NCI-H1092 (cell line): ENCODE measurements around the gene ACBD5.
A peak's percentile ranks its signal among the peaks of the same experiment; 100 is the strongest.
"Not testable (repeated sequence)": the region's sequence is repeated elsewhere in the genome, so short reads cannot be mapped to it uniquely, and the experiment has no call there.

ENCODE experiments used
- DNase-seq: peaks from one replicate; lab custom pipeline; 2025; lab: John Stamatoyannopoulos, UW

Gene ACBD5

GRCh38 chr10:27240212-27241009 lies at the start of gene ACBD5:
Gene ACBD5, minus strand, starts transcription at chr10:27240797. Its CDS starts 109 bp downstream, at chr10:27240688.
- DNase-seq, result peak; percentile 58

- DNase-seq, result no peak
Measured at GRCh38 chr10:27285093-27285492, 44.5 kb upstream of the ACBD5 start.

GRCh38 chr10:27276581-27276980 lies 36.0 kb upstream of the ACBD5 start:
- no peak for DNase-seq

GRCh38 chr10:27266025-27266424 lies 25.4 kb upstream of the ACBD5 start:
- DNase-seq, result not testable (repeated sequence)

- not testable (repeated sequence) for DNase-seq
Measured at GRCh38 chr10:27262788-27263187, 22.2 kb upstream of the ACBD5 start.

GRCh38 chr10:27258838-27259812 lies 18.5 kb upstream of the ACBD5 start:
- no peak for DNase-seq

- no peak for DNase-seq
Measured at GRCh38 chr10:27258492-27258837, 17.9 kb upstream of the ACBD5 start.

- no peak for DNase-seq
Measured at GRCh38 chr10:27256299-27257189, 15.9 kb upstream of the ACBD5 start.

GRCh38 chr10:27253576-27253975 lies 13.0 kb upstream of the ACBD5 start:
- DNase-seq, result no peak

- peak; percentile 11 for DNase-seq
Measured at GRCh38 chr10:27252267-27253000, 11.8 kb upstream of the ACBD5 start.

GRCh38 chr10:27251554-27251953 lies 11.0 kb upstream of the ACBD5 start:
- DNase-seq, result no peak

GRCh38 chr10:27248215-27248614 lies 7.6 kb upstream of the ACBD5 start:
- DNase-seq, result no peak

GRCh38 chr10:27247441-27247840 lies 6.8 kb upstream of the ACBD5 start:
- DNase-seq, result no peak

GRCh38 chr10:27247006-27247405 lies 6.4 kb upstream of the ACBD5 start:
- DNase-seq, result no peak

- no peak for DNase-seq
Measured at GRCh38 chr10:27245836-27246235, 5.2 kb upstream of the ACBD5 start.

- no peak for DNase-seq
Measured at GRCh38 chr10:27244976-27245375, 4.4 kb upstream of the ACBD5 start.

- no peak for DNase-seq
Measured at GRCh38 chr10:27242951-27243551, 2.5 kb upstream of the ACBD5 start.

GRCh38 chr10:27242473-27242950 lies 1.9 kb upstream of the ACBD5 start:
- no peak for DNase-seq

- DNase-seq, result peak; percentile 77
Measured at GRCh38 chr10:27241652-27242472, 1.3 kb upstream of the ACBD5 start.
